Adipose tissue (tissue), 3 donors: Measurements from ENCODE around the gene ARHGAP26. TPM values are rescaled to one million over a fixed set of nuclear protein-coding genes. Genes with fewer than 3 reads are reported as not detected.

Source experiments
- H3K27ac ChIP-seq: one replicate; pipeline ENCODE4 v1.5.1; 2013; ENCODE audit warnings: low read depth, low read length
- WGBS, 3 donors: extraction: QIAGEN DNeasy Blood & Tissue Kit; methylation state at CpG; one replicate each; pipeline ENCODE4 v1.1.7; 2013; 5-methylcytosine and 5-hydroxymethylcytosine counted together
- polyA plus RNA-seq, 3 donors: library from polyadenylated mRNA; stranded (reverse); fragments of 200-250 nt; gene quantifications; one replicate each; pipeline ENCODE4 v1.2.3, GENCODE V29; 2013
- donor health status: healthy with polysubstance abuse.
- donor health status: Bipolar disorder and iron deficiency.
- donor health status: healthy.

The ARHGAP26 gene
- polyA plus RNA-seq, 3 donors: 2.3 to 8.3 (median 6.5) TPM

- WGBS, 3 donors: 72 to 83% (median 81%) methylated on average over 4 of the region's 4 CpGs
Observed at GRCh38 chr5:142853682-142854081, 83.5 kb downstream of the ARHGAP26 start.

GRCh38 chr5:142856269-142856782 is 86.1 kb downstream of the ARHGAP26 start:
- 89 to 95% (median 92%) methylated on average over 6 of the region's 6 CpGs for WGBS, 3 donors
- no peak overlapping the region for H3K27ac ChIP-seq

More at GRCh38 chr5:142853682-142854081, 83.5 kb downstream of the ARHGAP26 start:
- no peak overlapping the region for H3K27ac ChIP-seq

GRCh38 chr5:142857405-142857804 is 87.2 kb downstream of the ARHGAP26 start:
- H3K27ac ChIP-seq: no peak overlapping the region
- 37 to 47% (median 39%) methylated on average over 4 of the region's 4 CpGs for WGBS, 3 donors

GRCh38 chr5:142859037-142859436 is 88.9 kb downstream of the ARHGAP26 start:
- 97 to 100% (median 98%) methylated on average over 2 of the region's 2 CpGs for WGBS, 3 donors
- H3K27ac ChIP-seq: no peak overlapping the region

- WGBS, 3 donors: 61 to 67% (median 66%) methylated on average over 2 of the region's 2 CpGs
- H3K27ac ChIP-seq: no peak overlapping the region
Observed at GRCh38 chr5:142860270-142860669, 90.1 kb downstream of the ARHGAP26 start.

GRCh38 chr5:142861011-142861410 is 90.8 kb downstream of the ARHGAP26 start:
- 59 to 78% (median 64%) methylated on average over 7 of the region's 7 CpGs for whole genome bisulfite sequencing, 3 donors
- H3K27ac ChIP-seq: no peak overlapping the region

- WGBS, 3 donors: 66 to 85% (median 68%) methylated on average over 4 of the region's 4 CpGs
- no peak overlapping the region for H3K27ac ChIP-seq
Observed at GRCh38 chr5:142862594-142862993, 92.4 kb downstream of the ARHGAP26 start.

- no peak overlapping the region for H3K27ac ChIP-seq
- WGBS, 3 donors: 79 to 86% (median 81%) methylated on average over 5 of the region's 5 CpGs
Observed at GRCh38 chr5:142863856-142864255, 93.7 kb downstream of the ARHGAP26 start.

- H3K27ac ChIP-seq: no peak overlapping the region
- WGBS, 3 donors: 85 to 89% (median 88%) methylated on average over 13 of the region's 13 CpGs
Observed at GRCh38 chr5:142864290-142865260, 94.4 kb downstream of the ARHGAP26 start.

GRCh38 chr5:142865631-142866030 is 95.5 kb downstream of the ARHGAP26 start:
- H3K27ac ChIP-seq: no peak overlapping the region
- 89 to 91% (median 90%) methylated on average over 4 of the region's 4 CpGs for WGBS, 3 donors

- no peak overlapping the region for H3K27ac ChIP-seq
- 35 to 59% (median 41%) methylated on average over 10 of the region's 10 CpGs for WGBS, 3 donors
Observed at GRCh38 chr5:142866563-142867275, 96.5 kb downstream of the ARHGAP26 start.

- no peak overlapping the region for H3K27ac ChIP-seq
- WGBS, 3 donors: 25 to 45% (median 38%) methylated on average over 3 of the region's 3 CpGs
Observed at GRCh38 chr5:142869886-142870285, 99.7 kb downstream of the ARHGAP26 start.

GRCh38 chr5:142870532-142871362 is 100.6 kb downstream of the ARHGAP26 start:
- 72 to 87% (median 84%) methylated on average over 9 of the region's 9 CpGs for WGBS, 3 donors
- H3K27ac ChIP-seq: no peak overlapping the region

- 61 to 81% (median 78%) methylated on average over 13 of the region's 13 CpGs for WGBS, 3 donors
Observed at GRCh38 chr5:142871363-142872193, 101.4 kb downstream of the ARHGAP26 start.

GRCh38 chr5:142872217-142872616 is 102.0 kb downstream of the ARHGAP26 start:
- WGBS, 3 donors: 67 to 92% (median 83%) methylated on average over 3 of the region's 3 CpGs
- no peak overlapping the region for H3K27ac ChIP-seq

More at GRCh38 chr5:142871363-142872193, 101.4 kb downstream of the ARHGAP26 start:
- H3K27ac ChIP-seq: no peak overlapping the region

- H3K27ac ChIP-seq: no peak overlapping the region
- 32 to 46% (median 38%) methylated on average over 3 of the region's 3 CpGs for WGBS, 3 donors
Observed at GRCh38 chr5:142872795-142873194, 102.6 kb downstream of the ARHGAP26 start.

- 67 to 74% (median 73%) methylated on average over 5 of the region's 5 CpGs for WGBS, 3 donors
- H3K27ac ChIP-seq: no peak overlapping the region
Observed at GRCh38 chr5:142873831-142874230, 103.7 kb downstream of the ARHGAP26 start.
